Endothelial cell of umbilical vein (primary cell): ENCODE data around the gene MCM7. TPM values are rescaled to one million over a fixed set of nuclear protein-coding genes. Genes with fewer than 3 reads are reported as not detected.

Experiments
- BruUV-seq: library from RNA; stranded (reverse); fragments of 400-500 nt; replicated peaks from 2 replicates; lab custom pipeline; 2021; lab: Mats Ljungman, UMichigan
- CTCF ChIA-PET: fragments of 300-600, 350-600 bp; sonication (Branson Sonifier 250); formaldehyde crosslinking; loops from one replicate; lab custom pipeline; 2021; ENCODE audit warnings: antibody characterized with exemption, inconsistent platforms; lab: Charles Lee
- POLR2A ChIA-PET: fragments of 300-600, 350-600 bp; sonication (Branson Sonifier 250); formaldehyde crosslinking; loops from one replicate; lab custom pipeline; 2021; ENCODE audit warnings: antibody characterized with exemption, inconsistent platforms; lab: Charles Lee
- DNase-seq: peaks from one replicate; pipeline ENCODE4 v3.0.0-alpha.2; 2011; ENCODE audit warnings: low read depth, low spot score
- FAIRE-seq: peaks from 2 replicates; lab custom pipeline; 2011; peaks lifted over from hg19 to GRCh38; lab: Jason Lieb, UNC
- H2AFZ ChIP-seq: 2 replicates; pipeline ENCODE4 v1.6.0; 2012; ENCODE audit warnings: low read depth, low read length, control low read depth, inconsistent platforms
- H3K27ac ChIP-seq: 2 replicates; pipeline ENCODE4 v1.5.1; 2011; ENCODE audit warnings: low read depth, mild to moderate bottlenecking, control low read depth, low read length, moderate library complexity; ENCODE audit not compliant: insufficient read depth
- H3K27me3 ChIP-seq, 2 experiments: 2 replicates each; pipeline versions ENCODE4 v1.6.0 to v1.6.1; 2011; ENCODE audit warnings: low read length in 2 of 2, mixed read lengths in 1 of 2; ENCODE audit not compliant: control insufficient read depth in 2 of 2, insufficient read depth in 2 of 2
- H3K36me3 ChIP-seq, 2 experiments: 2 replicates in 1 of 2; 3 replicates in 1 of 2; pipeline ENCODE4 v1.5.1; 2011; ENCODE audit warnings: low read length in 2 of 2, mild to moderate bottlenecking in 1 of 2, moderate library complexity in 1 of 2; ENCODE audit not compliant: control insufficient read depth in 2 of 2, insufficient read depth in 2 of 2; ENCODE audit errors: extremely low read depth in 1 of 2
- H3K4me1 ChIP-seq: 3 replicates; pipeline ENCODE4 v1.5.1; 2011; ENCODE audit warnings: mild to moderate bottlenecking, low read length; ENCODE audit not compliant: control insufficient read depth, insufficient read depth; ENCODE audit errors: extremely low read depth
- H3K4me2 ChIP-seq: 2 replicates; pipeline ENCODE4 v1.6.1; 2011; ENCODE audit warnings: low read length, control low read depth, mixed read lengths; ENCODE audit not compliant: insufficient read depth
- H3K4me3 ChIP-seq, 3 experiments: fragments of 200-600 bp in 1 of 3; sonication (generic), shearing (Covaris generic) in 1 of 3; replicated peaks in 1 of 3; 2 replicates each; pipeline ENCODE4 v1.5.1; 2011 to 2016; ENCODE audit warnings: control low read depth in 3 of 3, low read length in 3 of 3, mild to moderate bottlenecking in 2 of 3, inconsistent platforms in 1 of 3, low read depth in 1 of 3, moderate library complexity in 1 of 3; ENCODE audit not compliant: insufficient read depth in 1 of 3
- H3K79me2 ChIP-seq: 2 replicates; pipeline ENCODE4 v1.6.0; 2012; ENCODE audit warnings: low read length, inconsistent platforms; ENCODE audit not compliant: control insufficient read depth, insufficient read depth
- H3K9ac ChIP-seq: replicated peaks from 2 replicates; pipeline ENCODE3; 2011; ENCODE audit warnings: low read length, control low read depth; ENCODE audit not compliant: insufficient read depth; ENCODE audit errors: extremely low read depth
- H3K9me1 ChIP-seq: replicated peaks from 3 replicates; pipeline ENCODE4 v1.6.0; 2011; ENCODE audit warnings: mild to moderate bottlenecking, low read length; ENCODE audit not compliant: control insufficient read depth, insufficient read depth; ENCODE audit errors: extremely low read depth
- H3K9me3 ChIP-seq: replicated peaks from 2 replicates; pipeline ENCODE4 v1.5.1; 2012; ENCODE audit warnings: low read length, inconsistent platforms; ENCODE audit not compliant: control insufficient read depth, insufficient read depth
- H4K20me1 ChIP-seq: replicated peaks from 2 replicates; pipeline ENCODE3; 2011; ENCODE audit warnings: mild to moderate bottlenecking, low read length; ENCODE audit not compliant: control insufficient read depth, insufficient read depth; ENCODE audit errors: extremely low read depth
- CTCF ChIP-seq, 2 donors: IDR thresholded peaks; 1 replicate in 1 of 2; 2 replicates in 1 of 2; pipeline ENCODE4 v1.5.1; 2011; ENCODE audit warnings: low read length in 2 of 2, mild to moderate bottlenecking in 2 of 2, moderate library complexity in 2 of 2, control low read depth in 1 of 2, inconsistent platforms in 1 of 2, low read depth in 1 of 2; ENCODE audit not compliant: insufficient read depth in 1 of 2; ENCODE audit errors: extremely low read depth in 1 of 2
- EZH2 ChIP-seq: IDR thresholded peaks from 2 replicates; pipeline ENCODE4 v1.6.1; 2012; ENCODE audit warnings: borderline replicate concordance, low read depth, mild to moderate bottlenecking, moderate library complexity, low read length, inconsistent platforms; ENCODE audit not compliant: severe bottlenecking
- FOS ChIP-seq: IDR thresholded peaks from 2 replicates; pipeline ENCODE4 v1.6.1; 2011; ENCODE audit warnings: mild to moderate bottlenecking, low read length, moderate library complexity, borderline replicate concordance; ENCODE audit not compliant: insufficient read depth
- GATA2 ChIP-seq: IDR thresholded peaks from 2 replicates; pipeline ENCODE4 v1.7.0; 2011; ENCODE audit warnings: low read depth, mild to moderate bottlenecking, moderate library complexity, mixed read lengths, low read length; ENCODE audit not compliant: insufficient read length, insufficient read depth
- JUN ChIP-seq: IDR thresholded peaks from 2 replicates; pipeline ENCODE4 v1.6.1; 2011; ENCODE audit warnings: borderline replicate concordance, low read depth; ENCODE audit not compliant: insufficient read length, insufficient read depth
- MAX ChIP-seq: IDR thresholded peaks from 2 replicates; pipeline ENCODE4 v1.6.1; 2011; ENCODE audit not compliant: insufficient read depth, insufficient read length
- MYC ChIP-seq: IDR thresholded peaks from one replicate; pipeline ENCODE4 v1.6.1; 2011; ENCODE audit warnings: mild to moderate bottlenecking, low read depth, low read length
- POLR2A ChIP-seq: IDR thresholded peaks from 2 replicates; pipeline ENCODE4 v1.6.1; 2012; ENCODE audit warnings: low read depth, mild to moderate bottlenecking, control low read depth, low read length
- POLR2AphosphoS5 ChIP-seq: IDR thresholded peaks from 2 replicates; pipeline ENCODE4 v1.6.1; 2012; ENCODE audit warnings: low read depth, mild to moderate bottlenecking, control low read depth, low read length, moderate library complexity; ENCODE audit not compliant: insufficient read depth
- dilution Hi-C: fragments of 300-500 bp; cut with MboI; formaldehyde crosslinking; loops from one replicate; pipeline ENCODE4 v1.15.0; 2019; ENCODE audit warnings: low sequenced_read_pairs; ENCODE audit not compliant: extremely low pct_ligation_motif_present
- intact Hi-C: fragments of 100-400 bp; cut with micrococcal nuclease; formaldehyde crosslinking; loops from one replicate; pipeline ENCODE4 v1.10.0; 2022
- polyA plus RNA-seq, 4 experiments: library from polyadenylated mRNA; depleted of rRNA in 3 of 4; stranded (reverse) in 3 of 4; unstranded in 1 of 4; fragments of >200 nt; gene quantifications; 2 replicates each; pipeline versions ENCODE4 v1.2.1 to v1.2.3, GENCODE V29; 2011 to 2012; ENCODE audit warnings: missing spikeins in 1 of 4
- total RNA-seq: library from RNA; stranded (reverse); gene quantifications from 2 replicates; pipeline ENCODE4 v1.2.3, GENCODE V29; 2021

Gene MCM7
- total and polyA plus RNA-seq, 2 donors (not counting 3 experiments of a cell fraction or from before 2014, with no cell fraction given): 156 to 187 TPM

GRCh38 chr7:100132126-100132525 is 30.9 kb upstream of the MCM7 start:
- CTCF ChIA-PET: interaction anchor here (0.8 to 5.9 kb wide), 24 partner anchors 9 to 275 kb away, joined by 3 to 79 read pairs (median 5); partner anchors contain the start of genes AP4M1, GAL3ST4, LAMTOR4 and MCM7
- Histone ChIP-seq H3K9me1 (no peaks in the 10 kb centered on the region), H3K9me3 (no peaks in the 10 kb centered on the region), H4K20me1 (no peaks in the 10 kb centered on the region), H3K79me2 (no peaks in the 10 kb centered on the region), H3K36me3 (no peaks in the 10 kb centered on the region), H3K9ac (no peak overlapping the region), H3K4me3 (no peak overlapping the region), H3K27ac (no peak overlapping the region), H3K4me1 (peaks cover 6% of the 10 kb centered on the region), H3K27me3 (no peaks in the 10 kb centered on the region), H2AFZ (no peak overlapping the region), H3K4me2 (no peak overlapping the region)
- no peak for DNase-seq
- TF ChIP-seq POLR2A: no peak
- no peak for TF ChIP-seq POLR2AphosphoS5
- no peak for TF ChIP-seq MYC
- no peak for TF ChIP-seq EZH2
- TF ChIP-seq GATA2: no peak
- TF ChIP-seq CTCF (IDR thresholded peaks at IDR 0.05; ENCODE audit: extremely low read depth in 1 of 2, insufficient read depth in 1 of 2, low read depth in 1 of 2, low read length in 2 of 2): no peak
- no peak for TF ChIP-seq MAX
- TF ChIP-seq FOS: no peak
- TF ChIP-seq JUN: no peak
- BruUV-seq: no TSS peak
- dilution Hi-C loops (no loop called here), intact Hi-C loops (no loop called here)
- no peak for FAIRE-seq
- POLR2A ChIA-PET: no interaction called here
